ENCODE results near the gene PSMD12. TPM values are rescaled to one million over a fixed set of nuclear protein-coding genes. Genes with fewer than 3 reads are reported as not detected.

The PSMD12 gene
- total RNA-seq, 6 experiments from 2014 or later, result 62.3 to 74.4 (median 73.2) TPM

- Mint-ChIP-seq H3K4me3 (no peak overlapping the region), H3K27ac (no peak overlapping the region), H3K27me3 (ENCODE audit: insufficient read depth) (peaks cover 5% of the 10 kb centered on the region), H3K4me1 (ENCODE audit: low read depth) (no peaks in the 10 kb centered on the region), H3K9me3 (no peaks in the 10 kb centered on the region), H3K36me3 (ENCODE audit: low read depth) (no peaks in the 10 kb centered on the region)
- TF ChIP-seq, protein P1, sequence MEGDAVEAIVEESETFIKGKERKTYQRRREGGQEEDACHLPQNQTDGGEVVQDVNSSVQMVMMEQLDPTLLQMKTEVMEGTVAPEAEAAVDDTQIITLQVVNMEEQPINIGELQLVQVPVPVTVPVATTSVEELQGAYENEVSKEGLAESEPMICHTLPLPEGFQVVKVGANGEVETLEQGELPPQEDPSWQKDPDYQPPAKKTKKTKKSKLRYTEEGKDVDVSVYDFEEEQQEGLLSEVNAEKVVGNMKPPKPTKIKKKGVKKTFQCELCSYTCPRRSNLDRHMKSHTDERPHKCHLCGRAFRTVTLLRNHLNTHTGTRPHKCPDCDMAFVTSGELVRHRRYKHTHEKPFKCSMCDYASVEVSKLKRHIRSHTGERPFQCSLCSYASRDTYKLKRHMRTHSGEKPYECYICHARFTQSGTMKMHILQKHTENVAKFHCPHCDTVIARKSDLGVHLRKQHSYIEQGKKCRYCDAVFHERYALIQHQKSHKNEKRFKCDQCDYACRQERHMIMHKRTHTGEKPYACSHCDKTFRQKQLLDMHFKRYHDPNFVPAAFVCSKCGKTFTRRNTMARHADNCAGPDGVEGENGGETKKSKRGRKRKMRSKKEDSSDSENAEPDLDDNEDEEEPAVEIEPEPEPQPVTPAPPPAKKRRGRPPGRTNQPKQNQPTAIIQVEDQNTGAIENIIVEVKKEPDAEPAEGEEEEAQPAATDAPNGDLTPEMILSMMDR (IDR thresholded peaks at IDR 0.05), result no peak
- no peak for DNase-seq
Observed at GRCh38 chr17:67297454-67297960, 68.9 kb downstream of the PSMD12 start.

DNA sequence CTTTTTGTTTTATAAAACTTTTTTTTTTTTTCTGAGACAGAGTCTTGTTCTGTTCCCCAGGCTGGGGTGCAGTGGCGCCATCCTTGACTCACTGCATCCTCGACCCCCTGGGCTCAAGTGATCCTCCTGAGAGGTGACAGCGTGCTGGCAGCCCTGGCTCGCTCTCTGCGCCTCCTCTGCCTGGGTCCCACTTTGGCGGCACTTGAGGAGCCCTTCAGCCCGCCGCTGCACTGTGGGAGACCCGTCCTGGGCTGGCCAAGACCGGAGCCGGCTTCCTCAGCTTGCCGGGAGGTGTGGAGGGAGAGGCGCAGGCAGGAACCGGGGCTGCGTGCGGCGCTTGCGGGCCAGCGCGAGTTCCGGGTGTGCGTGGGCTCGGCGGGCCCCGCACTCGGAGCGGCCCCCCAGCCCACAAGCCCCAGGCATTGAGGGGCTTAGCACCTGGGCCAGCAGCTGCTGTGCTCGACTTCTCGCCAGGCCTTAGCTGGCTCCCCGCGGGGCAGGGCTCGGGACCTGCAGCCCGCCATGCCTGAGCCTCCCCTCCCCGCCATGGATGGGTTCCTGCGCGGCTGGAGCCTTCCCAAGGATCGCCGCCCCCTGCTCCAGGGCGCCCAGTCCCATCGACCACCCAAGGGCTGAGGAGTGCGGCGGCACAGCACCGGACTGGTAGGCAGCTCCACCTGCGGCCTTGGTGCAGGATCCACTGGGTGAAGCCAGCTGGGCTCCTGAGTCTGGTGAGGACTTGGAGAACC is 71.8 kb downstream of the PSMD12 start:
- no peak overlapping the region for H3K4me3 Mint-ChIP-seq
- H3K9me3 Mint-ChIP-seq, result no peaks in the 10 kb centered on the region
- no peak overlapping the region for H3K27ac Mint-ChIP-seq
- 0 out of 2 replicates have a peak, but pooled peaks cover 2% of the 10 kb centered on the region for H3K4me1 Mint-ChIP-seq (ENCODE audit: low read depth)
- TF ChIP-seq, protein P1 (IDR thresholded peaks at IDR 0.05), result no peak
- no peaks in the 10 kb centered on the region for H3K36me3 Mint-ChIP-seq (ENCODE audit: low read depth)
- H3K27me3 Mint-ChIP-seq (ENCODE audit: insufficient read depth), result peaks cover 5% of the 10 kb centered on the region
- no peak for DNase-seq

DNA sequence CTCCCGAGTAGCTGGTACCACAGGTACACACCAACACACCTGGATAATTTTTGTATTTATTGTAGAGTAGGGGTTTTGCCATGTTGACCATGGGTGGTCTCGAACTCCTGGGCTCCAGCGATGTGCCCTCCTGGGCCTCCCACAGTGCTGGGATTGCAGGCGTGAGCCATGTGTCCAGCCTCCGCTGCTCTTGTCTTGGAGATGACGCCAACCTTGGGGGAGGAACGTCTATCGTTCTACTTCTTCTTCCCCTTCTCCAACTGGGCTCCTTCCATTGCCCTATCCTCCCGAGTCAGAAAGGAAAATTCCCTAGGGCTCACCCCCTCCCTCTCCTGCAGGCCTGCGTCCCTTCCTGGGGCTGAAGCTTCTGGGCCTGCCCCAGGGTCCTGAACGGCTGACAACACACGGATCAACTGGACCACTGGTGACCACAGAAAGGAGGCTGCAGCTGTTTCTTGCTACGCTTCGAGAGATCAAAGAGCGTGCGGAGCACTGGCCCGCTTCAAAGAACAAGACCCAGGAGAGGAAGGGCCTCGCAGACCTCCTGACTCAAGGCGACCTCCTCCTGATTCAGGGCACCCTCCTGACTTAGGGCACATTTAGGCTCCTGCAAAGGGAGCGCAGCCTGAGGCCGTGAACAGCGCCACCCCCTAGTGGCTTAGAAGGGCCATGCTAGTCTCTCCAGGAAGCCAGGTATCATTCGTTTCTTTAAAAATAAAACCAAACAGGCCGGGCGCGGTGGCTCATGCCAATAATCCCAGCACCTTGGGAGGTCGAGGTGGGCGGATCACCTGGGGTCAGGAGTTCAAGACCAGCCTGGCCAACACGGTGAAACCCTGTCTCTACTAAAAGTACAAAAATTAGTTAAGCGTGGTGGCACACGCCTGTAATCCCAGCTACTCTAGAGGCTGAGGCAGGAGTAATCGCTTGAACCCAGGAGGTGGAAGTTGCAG is 72.8 kb downstream of the PSMD12 start:
- H3K27ac Mint-ChIP-seq, result no peak overlapping the region

DNA sequence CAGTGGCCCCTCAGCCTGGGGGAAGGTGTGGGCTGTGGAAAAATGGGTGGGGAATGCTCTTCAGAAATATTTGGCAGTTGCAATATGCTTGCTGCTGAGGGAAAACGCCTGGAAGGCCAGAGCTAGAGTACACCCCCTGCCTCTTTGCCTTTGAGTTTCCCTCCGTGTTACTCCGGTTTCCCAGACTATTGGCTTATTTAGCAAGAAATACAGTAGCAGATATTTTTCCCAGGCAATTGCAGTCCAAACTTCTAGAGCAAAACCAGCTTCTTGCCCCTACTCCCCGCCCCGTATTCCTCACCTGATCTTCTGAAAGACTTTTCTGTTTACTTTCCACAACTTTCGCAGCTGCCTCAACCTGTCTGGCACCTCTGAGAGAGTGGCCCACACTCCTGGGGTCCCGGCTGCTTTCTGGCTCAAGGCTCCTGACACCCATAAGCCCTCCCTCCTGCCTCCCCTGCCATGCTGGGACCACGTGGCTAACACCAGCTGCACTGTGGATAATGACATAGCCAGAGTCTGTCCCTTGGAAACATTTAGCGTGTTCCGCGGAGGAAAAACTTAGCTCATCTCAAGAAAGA is 75.6 kb downstream of the PSMD12 start:
- H3K9me3 Mint-ChIP-seq, result no peaks in the 10 kb centered on the region
- 0 out of 2 replicates have a peak, but pooled peaks cover 7% of the 10 kb centered on the region for H3K4me1 Mint-ChIP-seq (ENCODE audit: low read depth)
- TF ChIP-seq, protein P1 (IDR thresholded peaks at IDR 0.05), result no peak
- H3K27ac Mint-ChIP-seq, result no peak overlapping the region
- H3K27me3 Mint-ChIP-seq (ENCODE audit: insufficient read depth), result peaks cover 8% of the 10 kb centered on the region
- H3K4me3 Mint-ChIP-seq, result no peak overlapping the region
- no peak for DNase-seq
- H3K36me3 Mint-ChIP-seq (ENCODE audit: low read depth), result no peaks in the 10 kb centered on the region

More for the DNA sequence above, 72.8 kb downstream of the PSMD12 start:
- Mint-ChIP-seq H3K4me1 (ENCODE audit: low read depth) (0 out of 2 replicates have a peak, but pooled peaks cover 7% of the 10 kb centered on the region), H3K36me3 (ENCODE audit: low read depth) (no peaks in the 10 kb centered on the region), H3K4me3 (no peak overlapping the region), H3K9me3 (no peaks in the 10 kb centered on the region), H3K27me3 (ENCODE audit: insufficient read depth) (peaks cover 5% of the 10 kb centered on the region)
- DNase-seq, result no peak
- TF ChIP-seq, protein P1 (IDR thresholded peaks at IDR 0.05), result peak; percentile 71

GRCh38 chr17:67290244-67290643 is 76.1 kb downstream of the PSMD12 start:
- H3K4me1 Mint-ChIP-seq (ENCODE audit: low read depth), result 0 out of 2 replicates have a peak, but pooled peaks cover 7% of the 10 kb centered on the region
- peaks cover 8% of the 10 kb centered on the region for H3K27me3 Mint-ChIP-seq (ENCODE audit: insufficient read depth)
- H3K27ac Mint-ChIP-seq, result no peak overlapping the region
- TF ChIP-seq, protein P1 (IDR thresholded peaks at IDR 0.05), result no peak
- no peaks in the 10 kb centered on the region for H3K36me3 Mint-ChIP-seq (ENCODE audit: low read depth)
- no peaks in the 10 kb centered on the region for H3K9me3 Mint-ChIP-seq
- H3K4me3 Mint-ChIP-seq, result no peak overlapping the region
- DNase-seq, result no peak
